Measurements from ENCODE around the gene RASA3. TPM values are rescaled to one million over a fixed set of nuclear protein-coding genes. Genes with fewer than 3 reads are reported as not detected.

RASA3 gene
- total RNA-seq, 2 experiments from 2014 or later = 65.6 to 73.9 TPM

- H3K27me3 Mint-ChIP-seq = no peaks in the 10 kb centered on the region
- H3K4me3 Mint-ChIP-seq = no peak overlapping the region
- no peaks in the 10 kb centered on the region for H3K9me3 Mint-ChIP-seq
- H3K4me1 Mint-ChIP-seq = peaks cover 6% of the 10 kb centered on the region
- H3K27ac Mint-ChIP-seq = no peak overlapping the region
- H3K36me3 Mint-ChIP-seq = peaks cover 5% of the 10 kb centered on the region
- POLR2A ChIA-PET = no interaction called here
- ATAC-seq (ENCODE audit: low read depth) = no peak
- peak; percentile 17 for DNase-seq
Measured at GRCh38 chr13:114007566-114007965, 124.9 kb downstream of the RASA3 start.

- Mint-ChIP-seq H3K36me3 (no peaks in the 10 kb centered on the region), H3K4me1 (no peaks in the 10 kb centered on the region), H3K4me3 (no peak overlapping the region), H3K9me3 (no peaks in the 10 kb centered on the region), H3K27ac (no peak overlapping the region), H3K27me3 (no peaks in the 10 kb centered on the region)
- POLR2A ChIA-PET = no interaction called here
- DNase-seq (no peak), ATAC-seq (ENCODE audit: low read depth) (no peak)
Measured at GRCh38 chr13:114005206-114005724, 127.2 kb downstream of the RASA3 start.

GRCh38 chr13:114004420-114005205 is 127.8 kb downstream of the RASA3 start:
- no peaks in the 10 kb centered on the region for H3K36me3 Mint-ChIP-seq
- H3K4me1 Mint-ChIP-seq = no peaks in the 10 kb centered on the region
- no peaks in the 10 kb centered on the region for H3K27me3 Mint-ChIP-seq
- no peak overlapping the region for H3K4me3 Mint-ChIP-seq
- POLR2A ChIA-PET = no interaction called here
- H3K9me3 Mint-ChIP-seq = no peaks in the 10 kb centered on the region
- ATAC-seq (ENCODE audit: low read depth) (no peak), DNase-seq (peak; percentile 10)
- no peak overlapping the region for H3K27ac Mint-ChIP-seq

- H3K9me3 Mint-ChIP-seq = no peaks in the 10 kb centered on the region
- H3K36me3 Mint-ChIP-seq = no peaks in the 10 kb centered on the region
- H3K27me3 Mint-ChIP-seq = no peaks in the 10 kb centered on the region
- no peak for ATAC-seq (ENCODE audit: low read depth)
- no peak overlapping the region for H3K27ac Mint-ChIP-seq
- no peak overlapping the region for H3K4me3 Mint-ChIP-seq
- POLR2A ChIA-PET = no interaction called here
- DNase-seq = peak; percentile 20
- H3K4me1 Mint-ChIP-seq = no peaks in the 10 kb centered on the region
Measured at GRCh38 chr13:114002771-114003321, 129.6 kb downstream of the RASA3 start.

- POLR2A ChIA-PET = no interaction called here
- ATAC-seq (ENCODE audit: low read depth) = no peak
- DNase-seq = peak; percentile 26
- Mint-ChIP-seq H3K4me3 (no peak overlapping the region), H3K4me1 (no peaks in the 10 kb centered on the region), H3K27ac (no peak overlapping the region), H3K9me3 (no peaks in the 10 kb centered on the region), H3K36me3 (no peaks in the 10 kb centered on the region), H3K27me3 (no peaks in the 10 kb centered on the region)
Measured at GRCh38 chr13:114002009-114002544, 130.3 kb downstream of the RASA3 start.

GRCh38 chr13:114001331-114002008 is 131.0 kb downstream of the RASA3 start:
- Mint-ChIP-seq H3K27ac (no peak overlapping the region), H3K36me3 (no peaks in the 10 kb centered on the region), H3K27me3 (no peaks in the 10 kb centered on the region), H3K9me3 (no peaks in the 10 kb centered on the region), H3K4me3 (no peak overlapping the region), H3K4me1 (no peaks in the 10 kb centered on the region)
- no peak for DNase-seq
- POLR2A ChIA-PET = no interaction called here
- ATAC-seq (ENCODE audit: low read depth) = no peak

- no peak overlapping the region for H3K27ac Mint-ChIP-seq
- H3K4me3 Mint-ChIP-seq = no peak overlapping the region
- no peaks in the 10 kb centered on the region for H3K9me3 Mint-ChIP-seq
- DNase-seq (peak; percentile 27), ATAC-seq (ENCODE audit: low read depth) (no peak)
- POLR2A ChIA-PET = no interaction called here
- no peaks in the 10 kb centered on the region for H3K27me3 Mint-ChIP-seq
- H3K36me3 Mint-ChIP-seq = no peaks in the 10 kb centered on the region
- no peaks in the 10 kb centered on the region for H3K4me1 Mint-ChIP-seq
Measured at GRCh38 chr13:114000151-114001040, 132.0 kb downstream of the RASA3 start.

- Mint-ChIP-seq H3K4me3 (no peak overlapping the region), H3K27me3 (no peaks in the 10 kb centered on the region), H3K4me1 (no peaks in the 10 kb centered on the region), H3K9me3 (no peaks in the 10 kb centered on the region), H3K27ac (no peak overlapping the region), H3K36me3 (no peaks in the 10 kb centered on the region)
- POLR2A ChIA-PET = no interaction called here
- ATAC-seq (ENCODE audit: low read depth) = no peak
- DNase-seq = peak; percentile 18
Measured at GRCh38 chr13:113999618-113999910, 132.9 kb downstream of the RASA3 start.

- no peak overlapping the region for H3K27ac Mint-ChIP-seq
- ATAC-seq (ENCODE audit: low read depth) (no peak), DNase-seq (peak; percentile 16)
- H3K9me3 Mint-ChIP-seq = no peaks in the 10 kb centered on the region
- POLR2A ChIA-PET = no interaction called here
- H3K4me1 Mint-ChIP-seq = no peaks in the 10 kb centered on the region
- H3K36me3 Mint-ChIP-seq = no peaks in the 10 kb centered on the region
- no peak overlapping the region for H3K4me3 Mint-ChIP-seq
- H3K27me3 Mint-ChIP-seq = no peaks in the 10 kb centered on the region
Measured at GRCh38 chr13:113998781-113999617, 133.4 kb downstream of the RASA3 start.

GRCh38 chr13:113997845-113998751 is 134.3 kb downstream of the RASA3 start:
- POLR2A ChIA-PET = no interaction called here
- Mint-ChIP-seq H3K27me3 (no peaks in the 10 kb centered on the region), H3K4me1 (no peaks in the 10 kb centered on the region), H3K9me3 (no peaks in the 10 kb centered on the region), H3K4me3 (no peak overlapping the region), H3K27ac (no peak overlapping the region), H3K36me3 (no peaks in the 10 kb centered on the region)
- DNase-seq (peak; percentile 26), ATAC-seq (ENCODE audit: low read depth) (no peak)

GRCh38 chr13:113996912-113997745 is 135.3 kb downstream of the RASA3 start:
- ATAC-seq (ENCODE audit: low read depth) = no peak
- Mint-ChIP-seq H3K27ac (no peak overlapping the region), H3K4me3 (no peak overlapping the region), H3K27me3 (no peaks in the 10 kb centered on the region), H3K36me3 (peaks cover 3% of the 10 kb centered on the region), H3K9me3 (no peaks in the 10 kb centered on the region), H3K4me1 (no peaks in the 10 kb centered on the region)
- POLR2A ChIA-PET = no interaction called here
- peak; percentile 21 for DNase-seq

Data from activated naive CD8-positive, alpha-beta T cell treated with anti-CD3 and anti-CD28 coated beads, Interleukin-2, amount 10 ng/mL, durations not matched to agents 7 days and 5 days (primary cell).